Neural progenitor cell (in vitro differentiated cells): ENCODE data around the gene GSTM3. TPM values are rescaled to one million over a fixed set of nuclear protein-coding genes. Genes with fewer than 3 reads are reported as not detected.
"Not testable (repeated sequence)": the region's sequence is repeated elsewhere in the genome, so short reads cannot be mapped to it uniquely, and the experiment has no call there.

Experiments used
- DNase-seq: peaks from one replicate; pipeline ENCODE4 v3.0.0-alpha.2; 2016; ENCODE audit warnings: low spot score
- H2AFZ ChIP-seq: fragments of 200-600 bp; sonication (generic); replicated peaks from 2 replicates; pipeline ENCODE4 v1.6.1; 2016; ENCODE audit warnings: antibody characterized with exemption
- H3F3A ChIP-seq: fragments of 200-600 bp; sonication (generic); 2 replicates; pipeline ENCODE4 v1.6.1; 2016; ENCODE audit warnings: antibody characterized with exemption, low read depth
- H3K27ac ChIP-seq: fragments of 200-600 bp; sonication (generic); 2 replicates; pipeline ENCODE4 v1.5.1; 2016; ENCODE audit warnings: mild to moderate bottlenecking
- H3K27me3 ChIP-seq: fragments of 200-600 bp; sonication (generic); 2 replicates; pipeline ENCODE4 v1.6.1; 2016; ENCODE audit warnings: mild to moderate bottlenecking, moderate library complexity
- H3K36me3 ChIP-seq: fragments of 200-600 bp; sonication (generic); 2 replicates; pipeline ENCODE4 v1.5.1; 2016
- H3K4me1 ChIP-seq: fragments of 200-600 bp; sonication (generic); 2 replicates; pipeline ENCODE4 v1.6.1; 2016; ENCODE audit warnings: mixed run types
- H3K4me2 ChIP-seq: fragments of 200-600 bp; sonication (generic); 2 replicates; pipeline ENCODE4 v1.6.1; 2016
- H3K4me3 ChIP-seq: fragments of 200-600 bp; sonication (generic); 2 replicates; pipeline ENCODE4 v1.5.1; 2016
- H3K79me2 ChIP-seq: fragments of 200-600 bp; sonication (generic); 2 replicates; pipeline ENCODE4 v1.6.1; 2016; ENCODE audit warnings: low read depth
- H3K9ac ChIP-seq: fragments of 200-600 bp; sonication (generic); 2 replicates; pipeline ENCODE4 v1.6.1; 2016
- H3K9me3 ChIP-seq: fragments of 200-600 bp; sonication (generic); 2 replicates; pipeline ENCODE4 v1.5.1; 2016; ENCODE audit warnings: low read depth
- H4K20me1 ChIP-seq: fragments of 200-600 bp; sonication (generic); 2 replicates; pipeline ENCODE4 v1.6.1; 2016; ENCODE audit warnings: low read depth
- H3K27ac Mint-ChIP-seq: 3 replicates; pipeline ENCODE4 v1.8.0; 2021; ENCODE audit warnings: mixed read lengths
- H3K27me3 Mint-ChIP-seq: 2 replicates; pipeline ENCODE4 v1.8.0; 2022; ENCODE audit warnings: low read depth, mild to moderate bottlenecking, inconsistent platforms, moderate library complexity, mixed read lengths; ENCODE audit not compliant: insufficient read depth
- H3K36me3 Mint-ChIP-seq: 3 replicates; pipeline ENCODE4 v1.8.0; 2021; ENCODE audit warnings: mixed read lengths
- H3K4me1 Mint-ChIP-seq: 3 replicates; pipeline ENCODE4 v1.8.0; 2021; ENCODE audit warnings: mixed read lengths
- H3K4me3 Mint-ChIP-seq: 3 replicates; pipeline ENCODE4 v1.8.0; 2021; ENCODE audit warnings: mild to moderate bottlenecking, moderate library complexity, mixed read lengths
- H3K9me3 Mint-ChIP-seq: 3 replicates; pipeline ENCODE4 v1.8.0; 2020; ENCODE audit warnings: mixed read lengths
- EZH2 ChIP-seq: fragments of 200-600 bp; sonication (generic); IDR thresholded peaks from 2 replicates; pipeline ENCODE4 v1.6.1; 2017; ENCODE audit warnings: antibody characterized with exemption, mild to moderate bottlenecking, moderate library complexity
- EZH2phosphoT487 ChIP-seq: fragments of 200-600 bp; sonication (generic); IDR thresholded peaks from 2 replicates; pipeline ENCODE4 v1.6.1; 2017; ENCODE audit warnings: antibody characterized with exemption
- total RNA-seq: library from RNA; depleted of rRNA; stranded (reverse); fragments of >200 nt; gene quantifications from 2 replicates; pipeline ENCODE4 v1.2.3, GENCODE V29; 2015; ENCODE audit warnings: low replicate concordance
- TF ChIP-seq, protein P1 (sequence below): fragments of 200-600 bp; sonication (generic); IDR thresholded peaks from 2 replicates; pipeline ENCODE4 v1.5.1; 2017; ENCODE audit warnings: antibody characterized with exemption, mild to moderate bottlenecking

Gene GSTM3
- total RNA-seq, 1 donor from 2014 or later = 12.9 TPM

DNA sequence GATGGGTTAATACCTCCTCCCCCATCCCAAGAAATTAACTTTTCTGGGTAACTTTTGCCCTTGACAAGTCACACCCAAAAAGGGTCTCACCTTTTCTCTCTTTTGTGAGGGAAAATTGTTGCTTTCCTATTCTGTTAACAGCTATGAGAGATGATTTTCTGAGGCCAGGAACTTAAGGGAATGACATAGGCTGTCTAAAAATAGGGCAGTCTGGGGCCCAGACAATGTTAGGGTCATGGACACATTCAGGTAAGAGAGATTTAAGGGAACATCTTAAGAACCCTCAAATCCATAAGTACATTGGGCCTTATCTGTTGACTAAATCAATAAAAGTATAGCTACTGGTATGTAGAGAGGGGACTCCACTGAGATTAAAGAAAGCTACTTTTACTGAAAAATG lies 8.4 kb upstream of the GSTM3 start:
- Histone ChIP-seq H3K4me1 (no peaks in the 10 kb centered on the region), H4K20me1 (no peaks in the 10 kb centered on the region), H2AFZ (no peak overlapping the region), H3K79me2 (no peaks in the 10 kb centered on the region), H3F3A (no peaks in the 10 kb centered on the region), H3K36me3 (no peaks in the 10 kb centered on the region), H3K4me3 (no peak overlapping the region), H3K27me3 (no peaks in the 10 kb centered on the region), H3K9ac (no peak overlapping the region), H3K4me2 (no peak overlapping the region), H3K27ac (no peak overlapping the region), H3K9me3 (no peaks in the 10 kb centered on the region)
- no peaks in the 10 kb centered on the region for H3K4me1 Mint-ChIP-seq
- peaks cover 10% of the 10 kb centered on the region for H3K27me3 Mint-ChIP-seq
- H3K9me3 Mint-ChIP-seq = peaks cover 12% of the 10 kb centered on the region
- H3K27ac Mint-ChIP-seq = no peak overlapping the region
- no peaks in the 10 kb centered on the region for H3K36me3 Mint-ChIP-seq
- H3K4me3 Mint-ChIP-seq = no peak overlapping the region
- TF ChIP-seq, protein P1, sequence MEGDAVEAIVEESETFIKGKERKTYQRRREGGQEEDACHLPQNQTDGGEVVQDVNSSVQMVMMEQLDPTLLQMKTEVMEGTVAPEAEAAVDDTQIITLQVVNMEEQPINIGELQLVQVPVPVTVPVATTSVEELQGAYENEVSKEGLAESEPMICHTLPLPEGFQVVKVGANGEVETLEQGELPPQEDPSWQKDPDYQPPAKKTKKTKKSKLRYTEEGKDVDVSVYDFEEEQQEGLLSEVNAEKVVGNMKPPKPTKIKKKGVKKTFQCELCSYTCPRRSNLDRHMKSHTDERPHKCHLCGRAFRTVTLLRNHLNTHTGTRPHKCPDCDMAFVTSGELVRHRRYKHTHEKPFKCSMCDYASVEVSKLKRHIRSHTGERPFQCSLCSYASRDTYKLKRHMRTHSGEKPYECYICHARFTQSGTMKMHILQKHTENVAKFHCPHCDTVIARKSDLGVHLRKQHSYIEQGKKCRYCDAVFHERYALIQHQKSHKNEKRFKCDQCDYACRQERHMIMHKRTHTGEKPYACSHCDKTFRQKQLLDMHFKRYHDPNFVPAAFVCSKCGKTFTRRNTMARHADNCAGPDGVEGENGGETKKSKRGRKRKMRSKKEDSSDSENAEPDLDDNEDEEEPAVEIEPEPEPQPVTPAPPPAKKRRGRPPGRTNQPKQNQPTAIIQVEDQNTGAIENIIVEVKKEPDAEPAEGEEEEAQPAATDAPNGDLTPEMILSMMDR = no peak
- TF ChIP-seq EZH2 (no peak), EZH2phosphoT487 (no peak)
- DNase-seq = no peak

DNA sequence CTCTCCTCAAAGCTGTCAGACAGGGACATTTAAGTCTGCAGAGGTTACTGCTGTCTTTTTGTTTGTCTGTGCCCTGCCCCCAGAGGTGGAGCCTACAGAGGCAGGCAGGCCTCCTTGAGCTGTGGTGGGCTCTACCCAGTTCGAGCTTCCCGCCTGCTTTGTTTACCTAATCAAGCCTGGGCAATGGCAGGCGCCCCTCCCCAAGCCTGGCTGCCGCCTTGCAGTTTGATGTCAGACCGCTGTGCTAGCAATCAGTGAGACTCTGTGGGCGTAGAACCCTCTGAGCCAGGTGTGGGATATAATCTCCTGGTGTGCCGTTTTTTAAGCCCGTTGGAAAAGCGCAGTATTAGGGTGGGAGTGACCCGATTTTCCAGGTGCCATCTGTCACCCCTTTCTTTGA lies 7.5 kb upstream of the GSTM3 start:
- peaks cover 12% of the 10 kb centered on the region for H3K9me3 Mint-ChIP-seq

DNA sequence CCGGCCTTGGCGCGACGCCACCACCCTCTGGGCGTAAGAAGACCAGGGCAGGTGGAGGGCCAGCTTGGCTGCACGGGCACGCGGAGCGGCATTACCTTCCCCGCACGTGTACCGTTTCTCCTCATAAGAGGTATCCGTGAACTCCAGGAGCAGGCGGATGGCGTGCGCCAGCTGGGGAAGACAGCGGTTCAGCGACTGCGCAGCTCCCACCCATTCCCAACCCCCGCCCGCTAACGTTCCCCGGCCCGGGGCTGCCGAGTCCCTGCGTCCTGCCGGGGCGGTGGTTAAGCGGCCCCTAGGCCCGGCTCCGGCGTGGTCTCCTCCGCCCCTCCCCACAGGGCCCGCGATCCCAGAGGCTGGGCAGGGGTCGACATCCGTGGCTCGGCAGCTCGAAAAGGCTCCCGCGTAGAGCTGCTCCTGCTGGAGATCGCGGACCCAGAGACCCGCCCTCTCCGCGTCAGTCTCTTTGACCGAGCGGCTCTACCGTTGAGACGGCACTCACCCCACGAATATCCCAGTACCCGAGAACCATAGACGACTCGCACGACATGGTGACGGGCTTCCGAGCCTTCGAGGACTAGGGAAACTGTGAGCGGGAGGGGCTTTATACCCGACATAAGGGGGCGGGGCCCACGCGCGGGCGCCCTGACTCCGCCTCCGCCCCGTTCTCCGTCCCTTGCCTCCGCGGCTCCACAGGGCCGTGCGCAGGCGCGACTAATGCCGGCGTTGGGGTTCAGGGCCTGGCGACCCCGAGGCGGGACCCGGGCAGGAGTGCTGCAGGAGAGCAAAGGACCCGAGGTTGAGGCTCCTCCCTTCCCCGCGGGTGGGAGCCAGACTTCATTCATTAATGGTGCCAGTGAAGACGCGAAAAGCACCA lies 862 bp downstream of the GSTM3 start:
- DNase-seq = peak; percentile 89
- peak overlapping the region; percentile 60 for H3K4me3 ChIP-seq
- H3K4me2 ChIP-seq = peak overlapping the region; percentile 98
- Mint-ChIP-seq H3K4me3 (peak overlapping the region; percentile 79), H3K36me3 (peaks cover 21% of the 10 kb centered on the region), H3K9me3 (no peaks in the 10 kb centered on the region), H3K27ac (no peak overlapping the region), H3K4me1 (peaks cover 17% of the 10 kb centered on the region), H3K27me3 (peaks cover 5% of the 10 kb centered on the region)
- no peaks in the 10 kb centered on the region for H4K20me1 ChIP-seq
- H2AFZ ChIP-seq = peak overlapping the region; percentile 89
- TF ChIP-seq EZH2 (peak; percentile 31), EZH2phosphoT487 (no peak)
- H3K36me3 ChIP-seq = no peaks in the 10 kb centered on the region
- H3K9ac ChIP-seq = no peak overlapping the region
- no peaks in the 10 kb centered on the region for H3K79me2 ChIP-seq
- peaks cover 10% of the 10 kb centered on the region for H3F3A ChIP-seq
- H3K27ac ChIP-seq = no peak overlapping the region
- H3K27me3 ChIP-seq = peaks cover 48% of the 10 kb centered on the region
- no peaks in the 10 kb centered on the region for H3K9me3 ChIP-seq
- peaks cover 6% of the 10 kb centered on the region for H3K4me1 ChIP-seq

More for the DNA sequence above, 7.5 kb upstream of the GSTM3 start:
- not testable (repeated sequence) for H3K4me2 ChIP-seq, DNase-seq, H3K27me3 Mint-ChIP-seq, H3K36me3 ChIP-seq, H3K4me3 ChIP-seq, H3K9ac ChIP-seq, H3F3A ChIP-seq, H3K27me3 ChIP-seq, H3K36me3 Mint-ChIP-seq, H3K27ac ChIP-seq, H3K4me1 ChIP-seq, H3K9me3 ChIP-seq, H2AFZ ChIP-seq, H3K27ac Mint-ChIP-seq, H3K79me2 ChIP-seq, H4K20me1 ChIP-seq, H3K4me1 Mint-ChIP-seq, H3K4me3 Mint-ChIP-seq

DNA sequence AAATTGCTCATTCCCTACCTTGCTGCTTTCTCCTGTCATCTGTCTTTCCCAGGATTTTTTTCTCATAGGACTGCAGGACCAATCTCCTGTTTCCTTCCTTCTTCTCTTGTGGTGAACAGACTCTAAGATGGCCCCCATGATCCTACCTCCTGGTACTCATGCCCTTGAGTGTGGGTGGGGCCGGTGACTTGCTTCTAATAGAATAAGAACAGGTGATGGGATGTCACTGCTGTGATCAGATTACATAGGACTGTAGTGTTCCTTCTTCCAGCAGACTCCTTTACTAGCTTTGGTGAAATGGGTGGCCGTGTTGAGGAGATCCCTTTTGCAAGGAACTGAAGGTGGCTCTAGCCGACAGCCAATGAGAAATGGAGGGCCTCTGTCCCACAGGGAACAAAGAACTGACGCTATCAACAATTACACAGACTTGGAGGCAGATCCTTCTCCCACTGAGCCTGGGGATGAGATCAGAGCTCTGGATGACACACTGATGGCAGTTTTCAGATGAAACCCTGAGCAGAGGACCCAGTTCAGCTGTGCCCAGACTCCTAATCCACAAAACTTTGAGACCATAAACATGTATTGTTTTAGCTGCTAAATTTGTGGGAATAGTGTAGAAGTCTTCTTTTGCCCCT lies 7.5 kb downstream of the GSTM3 start:
- Mint-ChIP-seq H3K27me3 (peaks cover 6% of the 10 kb centered on the region), H3K9me3 (peaks cover 2% of the 10 kb centered on the region), H3K4me1 (peaks cover 40% of the 10 kb centered on the region), H3K36me3 (peaks cover 26% of the 10 kb centered on the region), H3K4me3 (no peak overlapping the region), H3K27ac (no peak overlapping the region)
- H3K79me2 ChIP-seq = no peaks in the 10 kb centered on the region
- no peaks in the 10 kb centered on the region for H3K4me1 ChIP-seq
- TF ChIP-seq EZH2 (no peak), EZH2phosphoT487 (no peak)
- TF ChIP-seq, protein P1 = no peak
- H4K20me1 ChIP-seq = no peaks in the 10 kb centered on the region
- no peak overlapping the region for H3K9ac ChIP-seq
- H2AFZ ChIP-seq = no peak overlapping the region
- no peaks in the 10 kb centered on the region for H3F3A ChIP-seq
- H3K4me3 ChIP-seq = no peak overlapping the region
- H3K27ac ChIP-seq = no peak overlapping the region
- no peaks in the 10 kb centered on the region for H3K9me3 ChIP-seq
- DNase-seq = no peak
- H3K27me3 ChIP-seq = peaks cover 9% of the 10 kb centered on the region
- H3K4me2 ChIP-seq = no peak overlapping the region
- no peaks in the 10 kb centered on the region for H3K36me3 ChIP-seq
